ENCODE results near the gene NEDD4L.

NEDD4L gene

GRCh38 chr18:58417752-58418151, 373.7 kb downstream of the NEDD4L start:
- TF ChIP-seq CTCF (IDR thresholded peaks at IDR 0.05; ENCODE audit: extremely low read depth, missing control alignments): no peak
- no peak for DNase-seq (ENCODE audit: low spot score)

- DNase-seq (ENCODE audit: low spot score): no peak
- TF ChIP-seq CTCF (IDR thresholded peaks at IDR 0.05; ENCODE audit: extremely low read depth, missing control alignments): no peak
These were observed 374.3 kb downstream of the NEDD4L start for GRCh38 chr18:58418361-58418760.

GRCh38 chr18:58419587-58420199, 375.7 kb downstream of the NEDD4L start:
- no peak for DNase-seq (ENCODE audit: low spot score)
- TF ChIP-seq CTCF (IDR thresholded peaks at IDR 0.05; ENCODE audit: extremely low read depth, missing control alignments): no peak

GRCh38 chr18:58426611-58427010, 382.6 kb downstream of the NEDD4L start:
- no peak for TF ChIP-seq CTCF (IDR thresholded peaks at IDR 0.05; ENCODE audit: extremely low read depth, missing control alignments)
- DNase-seq (ENCODE audit: low spot score): no peak

- no peak for DNase-seq (ENCODE audit: low spot score)
- no peak for TF ChIP-seq CTCF (IDR thresholded peaks at IDR 0.05; ENCODE audit: extremely low read depth, missing control alignments)
These were observed 383.3 kb downstream of the NEDD4L start for GRCh38 chr18:58427321-58427720.

GRCh38 chr18:58429442-58429841, 385.4 kb downstream of the NEDD4L start:
- TF ChIP-seq CTCF (IDR thresholded peaks at IDR 0.05; ENCODE audit: extremely low read depth, missing control alignments): no peak
- DNase-seq (ENCODE audit: low spot score): no peak

- TF ChIP-seq CTCF (IDR thresholded peaks at IDR 0.05; ENCODE audit: extremely low read depth, missing control alignments): no peak
- no peak for DNase-seq (ENCODE audit: low spot score)
These were observed 387.2 kb downstream of the NEDD4L start for GRCh38 chr18:58431215-58431614.

Measured in GM20000 (cell line).